Uterus (tissue), 2 donors: ENCODE data around the gene RPL39.

Experiments used
- CTCF ChIP-seq, 4 experiments: fragments of 200-600 bp in 2 of 4; fragments of 450-650 bp in 2 of 4; sonication (generic) in 2 of 4; IDR thresholded peaks; one replicate each; pipeline ENCODE4 v1.5.1; 2016 to 2019; ENCODE audit warnings: antibody characterized with exemption in 4 of 4, mild to moderate bottlenecking in 2 of 4, moderate library complexity in 1 of 4
- POLR2A ChIP-seq, 2 donors: fragments of 450-650 bp; IDR thresholded peaks; one replicate each; pipeline ENCODE4 v1.6.1; 2016; ENCODE audit warnings: antibody characterized with exemption in 2 of 2, mild to moderate bottlenecking in 1 of 2, moderate library complexity in 1 of 2

DNA sequence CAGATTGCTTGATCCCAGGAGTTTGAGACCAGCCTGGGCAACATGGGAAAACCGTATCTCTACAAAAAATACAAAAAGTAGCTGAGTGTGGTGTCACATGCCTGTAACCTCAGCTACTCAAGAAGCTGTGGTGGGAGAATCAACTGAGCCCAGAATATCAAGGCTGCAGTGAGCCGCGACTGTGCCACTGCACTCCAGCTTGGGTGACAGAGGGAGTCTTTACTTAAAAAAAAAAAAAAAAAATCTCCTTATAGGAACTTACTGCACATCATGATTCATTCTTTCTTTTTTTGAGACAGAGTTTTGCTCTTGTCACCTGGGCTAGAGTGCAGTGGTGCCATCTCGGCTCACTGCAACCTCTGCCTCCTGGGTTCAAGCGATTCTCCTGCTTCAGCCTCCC lies 37.0 kb upstream of the RPL39 start:
- TF ChIP-seq CTCF (IDR thresholded peaks at IDR 0.05) (no peak), POLR2A (IDR thresholded peaks at IDR 0.05) (no peak)
